ENCODE results near the gene CREB3L2.
A peak's percentile ranks its signal among the peaks of the same experiment; 100 is the strongest.
"Not testable (repeated sequence)": the region's sequence is repeated elsewhere in the genome, so short reads cannot be mapped to it uniquely, and the experiment has no call there.

CREB3L2 gene, protein sequence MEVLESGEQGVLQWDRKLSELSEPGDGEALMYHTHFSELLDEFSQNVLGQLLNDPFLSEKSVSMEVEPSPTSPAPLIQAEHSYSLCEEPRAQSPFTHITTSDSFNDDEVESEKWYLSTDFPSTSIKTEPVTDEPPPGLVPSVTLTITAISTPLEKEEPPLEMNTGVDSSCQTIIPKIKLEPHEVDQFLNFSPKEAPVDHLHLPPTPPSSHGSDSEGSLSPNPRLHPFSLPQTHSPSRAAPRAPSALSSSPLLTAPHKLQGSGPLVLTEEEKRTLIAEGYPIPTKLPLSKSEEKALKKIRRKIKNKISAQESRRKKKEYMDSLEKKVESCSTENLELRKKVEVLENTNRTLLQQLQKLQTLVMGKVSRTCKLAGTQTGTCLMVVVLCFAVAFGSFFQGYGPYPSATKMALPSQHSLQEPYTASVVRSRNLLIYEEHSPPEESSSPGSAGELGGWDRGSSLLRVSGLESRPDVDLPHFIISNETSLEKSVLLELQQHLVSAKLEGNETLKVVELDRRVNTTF

DNA sequence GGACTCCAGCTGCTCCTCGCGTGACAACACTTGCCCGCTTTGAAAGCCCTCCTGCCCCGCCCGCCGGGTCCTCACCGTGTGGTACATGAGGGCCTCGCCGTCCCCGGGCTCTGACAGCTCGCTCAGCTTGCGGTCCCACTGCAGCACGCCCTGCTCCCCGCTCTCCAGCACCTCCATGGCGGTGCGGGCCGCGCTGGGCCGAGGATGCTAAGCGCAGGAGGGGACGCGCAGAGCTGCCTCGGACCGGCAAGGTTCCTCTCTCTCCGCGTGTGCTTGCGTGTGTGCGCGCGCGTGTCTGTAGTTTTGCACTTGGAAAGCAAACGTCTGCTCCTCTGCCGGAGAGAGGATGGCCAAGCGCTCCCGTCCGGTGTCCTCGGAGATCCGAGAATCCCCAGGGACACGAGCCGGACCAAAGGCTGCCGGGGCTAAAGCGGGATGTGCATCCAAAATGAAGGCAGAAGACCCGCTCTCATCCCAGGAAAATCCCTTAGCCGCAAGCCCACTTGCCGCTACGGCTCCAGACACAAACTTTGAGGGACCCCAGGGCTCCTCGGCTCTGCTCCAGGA is at the start of gene CREB3L2:
CREB3L2 (minus strand) TSS at position 558 of the 567 bp plus-strand sequence; CDS start at position 177, 381 bp downstream.
- DNase-seq (ENCODE audit: low spot score) = peak; percentile 46

DNA sequence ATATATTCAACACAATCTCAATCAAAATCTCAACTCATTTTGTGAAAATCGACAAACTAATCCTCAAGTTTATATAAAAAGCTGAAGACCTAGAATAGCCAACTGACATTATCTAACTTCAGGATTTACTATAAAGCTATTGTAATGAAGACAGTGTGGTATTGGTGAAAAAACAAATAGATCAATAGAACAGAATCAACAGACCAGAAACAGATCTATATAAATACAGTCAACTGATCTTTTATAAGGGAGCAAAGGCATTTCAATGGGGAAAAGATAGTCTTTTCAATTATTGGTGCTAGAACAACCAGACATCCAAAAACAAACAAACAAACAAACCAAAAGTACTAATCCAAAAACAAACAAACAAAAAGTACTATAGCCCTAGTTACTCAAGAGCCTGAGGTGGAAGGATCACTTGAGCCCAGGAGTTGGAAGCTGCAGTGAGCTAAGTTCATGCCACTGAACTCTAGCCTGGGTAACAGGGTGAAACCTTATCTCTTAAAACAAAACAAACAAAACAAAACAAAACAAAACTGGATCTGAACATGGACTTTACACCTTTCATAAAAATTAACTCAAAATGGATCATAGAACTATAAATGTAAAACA is 47.7 kb upstream of the CREB3L2 start:
- no peak for DNase-seq (ENCODE audit: low spot score)

DNA sequence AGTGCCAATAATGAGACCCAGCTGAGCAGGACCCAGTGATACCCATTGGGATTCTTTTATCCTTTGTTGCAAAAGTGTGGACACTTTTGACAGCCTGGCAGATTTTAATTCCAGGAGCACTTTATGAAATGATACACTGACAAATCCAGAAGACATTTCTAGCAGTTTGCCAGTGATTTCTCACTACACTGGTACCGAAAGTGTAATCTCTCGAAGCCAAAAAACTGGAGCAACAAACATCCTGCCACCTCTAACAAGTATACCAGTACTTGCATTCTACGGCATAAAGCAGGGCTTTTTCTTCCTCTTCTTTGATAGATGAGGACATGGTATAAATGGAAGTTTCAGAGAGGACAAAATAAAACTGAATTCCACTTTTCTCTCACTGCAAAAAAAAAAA is 46.0 kb upstream of the CREB3L2 start:
- DNase-seq (ENCODE audit: low spot score) = no peak

- no peak for DNase-seq (ENCODE audit: low spot score)
Measured at GRCh38 chr7:138044897-138045296, 43.0 kb upstream of the CREB3L2 start.

DNA sequence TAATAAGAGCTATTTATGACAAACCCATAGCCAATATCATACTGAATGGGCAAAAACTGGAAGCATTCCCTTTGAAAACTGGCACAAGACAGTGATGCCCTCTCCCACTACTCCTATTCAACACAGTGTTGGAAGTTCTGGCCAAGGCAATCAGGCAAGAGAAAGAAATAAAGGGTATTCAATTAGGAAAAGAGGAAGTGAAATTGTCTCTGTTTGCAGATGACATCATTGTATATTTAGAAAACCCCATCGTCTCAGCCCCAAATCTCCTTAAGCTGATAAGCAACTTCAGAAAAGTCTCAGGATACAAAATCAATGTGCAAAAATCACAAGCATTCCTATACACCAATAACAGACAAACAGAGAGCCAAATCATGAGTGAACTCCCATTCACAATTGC is 38.2 kb upstream of the CREB3L2 start:
- not testable (repeated sequence) for DNase-seq (ENCODE audit: low spot score)

- DNase-seq (ENCODE audit: low spot score) = no peak
Measured at GRCh38 chr7:138036135-138036534, 34.2 kb upstream of the CREB3L2 start.

DNA sequence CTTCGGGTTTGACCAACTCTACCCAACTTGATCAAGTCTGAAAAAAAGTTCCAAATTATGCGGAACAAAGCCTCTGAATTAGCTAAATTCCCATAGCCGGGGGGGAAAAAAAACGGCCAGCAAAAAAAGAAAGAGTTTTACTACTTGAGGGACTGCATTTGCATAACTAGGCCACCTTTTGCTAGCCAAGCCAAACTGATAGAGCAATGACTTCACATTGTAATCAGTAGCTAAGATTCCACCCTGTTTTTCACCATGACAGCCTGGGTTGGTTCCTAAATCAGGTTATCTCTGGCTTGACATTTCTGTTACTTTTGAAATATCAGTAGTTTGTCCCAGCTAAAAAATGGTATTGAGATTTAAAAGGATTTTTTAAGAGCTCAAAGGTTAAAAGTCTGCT is 31.4 kb upstream of the CREB3L2 start:
- no peak for DNase-seq (ENCODE audit: low spot score)

- no peak for DNase-seq (ENCODE audit: low spot score)
Measured at GRCh38 chr7:138032770-138033169, 30.9 kb upstream of the CREB3L2 start.

GRCh38 chr7:138032186-138032585 is 30.3 kb upstream of the CREB3L2 start:
- DNase-seq (ENCODE audit: low spot score) = no peak

GRCh38 chr7:138030679-138031351 is 28.9 kb upstream of the CREB3L2 start:
- DNase-seq (ENCODE audit: low spot score) = no peak

- no peak for DNase-seq (ENCODE audit: low spot score)
Measured at GRCh38 chr7:138029941-138030340, 28.1 kb upstream of the CREB3L2 start.

DNA sequence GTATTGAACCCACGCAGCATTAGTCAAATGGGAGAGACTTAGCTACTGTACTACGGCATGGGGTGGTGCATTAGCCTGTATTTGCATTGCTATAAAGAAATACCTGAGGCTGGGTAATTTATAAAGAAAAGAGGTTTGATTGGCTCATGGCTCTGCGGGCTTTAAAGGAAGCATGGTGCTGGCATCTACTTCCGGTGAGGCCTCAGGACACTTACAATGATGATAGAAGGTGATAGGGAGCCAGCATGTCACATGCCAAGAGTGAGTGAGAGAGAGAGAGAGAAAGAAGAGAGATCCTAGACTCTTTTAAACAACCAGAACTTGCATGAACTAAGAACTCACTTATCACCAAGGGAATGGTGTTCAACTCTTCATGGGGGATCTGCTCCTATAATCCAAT is 27.2 kb upstream of the CREB3L2 start:
- DNase-seq (ENCODE audit: low spot score) = no peak

DNA sequence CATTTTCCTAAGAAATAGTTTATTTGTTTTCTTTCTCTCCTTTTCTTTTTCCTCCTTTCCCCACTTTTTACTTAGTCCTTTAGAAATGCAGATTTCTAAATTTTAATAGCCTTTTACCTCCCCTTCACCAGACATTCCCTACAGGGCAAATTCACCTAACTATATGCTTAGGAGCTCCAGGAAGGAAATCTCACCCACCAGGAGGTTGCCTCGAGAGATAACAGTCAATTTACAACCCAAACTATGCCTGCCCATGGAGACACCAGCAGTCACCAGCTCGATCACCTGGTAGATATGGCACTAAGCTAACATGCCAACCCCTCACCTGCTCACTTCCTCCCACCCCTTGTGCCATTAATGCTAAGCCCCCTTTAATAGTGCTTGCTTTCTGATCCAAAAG is 25.2 kb upstream of the CREB3L2 start:
- DNase-seq (ENCODE audit: low spot score) = no peak

DNA sequence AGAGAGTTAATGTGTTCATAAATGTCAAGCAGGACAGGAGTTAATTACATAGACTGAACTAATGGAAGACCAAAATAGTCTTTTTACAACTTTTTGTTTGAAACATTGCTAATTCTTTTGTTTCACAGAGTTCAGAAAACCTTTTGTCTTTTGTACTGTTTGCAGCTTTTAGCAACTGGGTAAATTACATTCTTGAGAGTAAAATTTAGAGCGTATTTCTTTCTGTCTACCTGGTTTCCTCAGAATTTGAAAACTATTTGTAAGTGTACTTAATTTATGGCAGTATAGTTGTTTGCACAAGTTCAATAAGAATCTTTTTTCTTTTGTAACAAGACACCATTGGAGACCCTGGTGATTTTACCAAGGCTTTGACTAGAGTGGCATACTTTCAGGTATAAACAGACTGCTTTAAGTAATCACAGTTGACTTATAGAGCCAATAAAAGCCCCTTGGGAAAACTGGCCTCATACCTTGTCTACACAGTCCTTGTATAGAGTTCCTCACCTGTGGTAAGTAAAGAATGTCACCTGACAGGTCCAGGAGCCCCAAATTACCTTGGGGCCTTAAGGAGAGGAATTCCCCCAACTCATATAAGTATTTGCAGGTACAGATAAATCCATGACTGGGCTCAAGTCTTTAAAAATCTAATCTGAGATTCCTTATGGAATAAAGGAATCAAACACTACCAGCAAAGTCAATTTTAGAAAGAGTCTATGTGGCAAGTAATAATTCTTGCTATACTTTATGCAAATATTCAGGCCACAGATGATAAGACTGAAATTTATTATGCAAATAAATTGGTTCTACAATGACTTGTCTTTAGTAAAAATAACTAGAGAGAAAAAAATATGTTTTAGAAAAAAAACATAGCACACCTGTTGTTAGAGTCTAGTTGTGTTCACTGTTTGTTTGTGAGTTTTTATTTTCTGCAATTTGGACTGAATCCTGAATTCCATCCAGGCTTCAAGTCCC is 23.6 kb upstream of the CREB3L2 start:
- no peak for DNase-seq (ENCODE audit: low spot score)

- no peak for DNase-seq (ENCODE audit: low spot score)
Measured at GRCh38 chr7:138024765-138025164, 22.9 kb upstream of the CREB3L2 start.

DNA sequence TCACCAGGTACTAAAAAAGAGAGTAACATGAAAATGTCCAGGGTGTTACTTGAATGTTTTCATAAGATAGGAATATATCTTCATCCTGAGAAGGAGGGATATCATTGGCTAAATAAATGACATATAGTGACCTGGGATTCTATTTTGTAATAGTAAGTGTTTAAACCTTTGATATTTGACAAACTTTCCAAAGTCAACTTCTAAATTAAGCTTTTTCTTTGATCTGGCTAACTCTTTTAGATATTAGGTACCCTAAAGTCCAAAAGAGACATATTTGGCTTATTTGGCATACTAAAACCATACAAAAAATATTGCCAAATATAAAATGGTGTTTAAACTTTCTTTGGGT is 22.4 kb upstream of the CREB3L2 start:
- DNase-seq (ENCODE audit: low spot score) = no peak

DNA sequence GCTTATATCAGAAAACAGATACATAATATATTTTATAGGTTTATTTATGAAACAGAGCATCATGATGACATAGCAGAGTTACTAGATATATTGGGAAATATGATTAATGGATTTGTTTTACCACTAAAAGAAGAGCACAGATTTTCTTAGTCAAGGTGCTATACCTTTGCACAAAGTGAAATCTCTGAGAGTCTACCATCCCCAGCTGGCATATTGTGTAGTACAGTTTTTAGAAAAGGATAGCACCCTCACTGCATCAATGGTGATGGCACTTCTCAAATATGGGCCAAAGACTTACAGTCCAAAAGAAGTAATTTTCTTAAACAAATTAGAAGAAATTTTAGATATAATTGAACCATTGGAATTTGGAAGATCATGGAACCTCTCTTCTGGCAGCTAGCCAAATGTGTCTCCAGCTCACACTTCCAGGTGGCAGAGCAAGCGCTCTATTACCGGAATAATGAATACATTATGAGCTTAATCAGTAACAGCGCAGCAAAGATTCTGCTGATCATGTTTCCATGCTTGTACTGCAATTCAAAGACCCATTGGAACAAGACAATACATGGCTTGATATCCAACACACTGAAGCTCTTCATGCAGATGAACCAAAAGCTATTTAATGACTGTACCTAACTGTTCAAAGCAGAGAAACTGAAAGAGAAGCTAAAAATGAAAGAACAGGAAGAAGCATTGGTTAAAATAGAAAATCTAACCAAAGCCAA is 21.9 kb upstream of the CREB3L2 start:
- DNase-seq (ENCODE audit: low spot score) = no peak

DNA sequence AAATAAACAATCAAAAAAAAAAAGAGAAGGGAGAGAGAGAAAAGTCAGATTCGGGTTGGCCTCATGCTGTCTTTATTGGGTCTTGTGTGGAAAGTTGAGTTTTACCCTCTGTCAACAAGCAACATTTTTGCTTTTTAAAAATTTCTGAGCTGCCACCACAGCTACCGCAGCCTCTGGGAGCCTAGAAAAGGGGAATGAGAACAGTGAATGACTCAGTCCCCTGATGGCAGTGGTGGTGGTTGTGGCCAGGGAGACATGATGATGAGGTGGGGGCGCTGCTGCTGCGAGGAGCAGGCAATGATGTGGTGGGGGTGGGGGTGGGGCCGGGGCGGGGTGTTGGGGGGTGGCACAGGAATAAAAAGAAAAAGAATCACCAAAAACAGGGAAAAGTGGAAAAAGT is 20.0 kb upstream of the CREB3L2 start:
- no peak for DNase-seq (ENCODE audit: low spot score)

GRCh38 chr7:138017992-138018391 is 16.1 kb upstream of the CREB3L2 start:
- no peak for DNase-seq (ENCODE audit: low spot score)

DNA sequence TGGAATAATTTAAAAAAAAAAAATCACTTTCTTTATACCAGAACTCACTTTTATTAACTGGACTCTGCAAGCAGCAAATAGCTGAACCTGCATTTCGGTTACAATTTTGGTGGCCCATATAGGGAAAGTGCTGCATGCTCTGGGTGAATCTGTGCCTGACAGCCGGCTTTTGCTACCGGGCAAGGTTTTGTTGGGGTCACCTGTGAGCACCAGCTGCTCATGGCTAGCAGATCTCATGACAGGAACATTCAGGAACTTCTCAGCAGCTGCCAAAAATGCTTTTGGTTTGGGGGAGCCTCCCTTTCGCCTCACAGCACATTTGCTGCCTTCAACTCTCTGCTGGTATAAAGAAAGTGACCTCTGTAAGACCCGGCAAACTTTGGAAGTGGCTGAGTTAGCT is 13.2 kb upstream of the CREB3L2 start:
- no peak for DNase-seq (ENCODE audit: low spot score)

- no peak for DNase-seq (ENCODE audit: low spot score)
Measured at GRCh38 chr7:138014686-138015085, 12.8 kb upstream of the CREB3L2 start.
